Activated CD8-positive, alpha-beta memory T cell treated with anti-CD3 and anti-CD28 coated beads for 4 hours (primary cell): ENCODE data around the gene TWF2.
A peak's percentile ranks its signal among the peaks of the same experiment; 100 is the strongest.
"Not testable (repeated sequence)": the region's sequence is repeated elsewhere in the genome, so short reads cannot be mapped to it uniquely, and the experiment has no call there.

Source experiments
- DNase-seq, 2 donors: peaks; one replicate each; pipeline ENCODE4 v3.0.0-alpha.2; 2020; ENCODE audit warnings: low read depth in 2 of 2

The TWF2 gene

DNA sequence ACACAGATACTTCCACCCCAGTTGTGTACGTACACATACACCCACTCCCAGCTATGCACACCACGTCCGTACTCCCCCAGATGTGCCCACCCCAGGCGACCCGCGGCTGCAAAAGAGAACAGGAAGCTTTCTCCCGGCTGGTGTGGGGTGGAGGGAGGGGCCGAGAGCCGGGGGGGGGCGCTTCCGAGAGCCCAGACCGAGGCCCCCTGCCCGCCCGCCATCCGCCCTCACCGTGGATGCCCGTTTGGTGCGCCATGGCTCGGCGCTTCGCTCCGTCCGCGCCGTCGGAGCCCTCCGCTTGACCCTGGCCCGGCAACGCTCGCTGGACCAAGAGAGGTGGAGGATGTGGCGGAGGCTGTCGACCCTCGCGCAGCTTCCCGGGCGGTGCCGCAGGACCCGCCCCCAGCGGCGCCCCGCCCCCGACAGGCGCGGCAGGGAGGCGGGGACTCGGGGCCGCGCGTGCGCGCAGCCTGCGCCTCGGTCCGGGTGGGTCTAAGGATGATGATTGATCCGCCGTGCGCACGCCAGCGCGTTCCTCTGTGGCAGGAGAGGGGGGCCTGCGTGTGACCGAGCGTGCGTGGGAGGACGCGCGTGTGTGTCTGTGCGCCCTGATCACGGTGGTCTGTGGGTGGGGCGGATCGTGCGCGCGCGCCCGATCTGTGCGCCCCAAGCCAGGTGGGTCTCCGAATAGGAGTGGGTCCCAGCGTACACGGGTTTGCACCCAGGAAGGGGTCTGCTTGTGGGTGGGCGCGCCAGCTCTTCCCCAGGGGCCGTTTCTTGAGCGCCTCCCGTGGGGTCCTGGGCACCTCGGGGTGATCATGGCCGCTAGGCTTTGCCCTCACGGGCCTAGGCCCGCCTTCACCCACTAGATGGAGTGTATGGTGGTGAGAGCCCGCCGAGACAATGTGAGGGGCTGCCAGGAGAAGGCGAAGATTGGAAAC lies at the start of gene TWF2:
TSS of gene TWF2 (minus strand) at position 398 of the 941 bp plus-strand sequence. CDS start at position 256, 142 bp downstream.
- DNase-seq: peak; percentile 80 to 86

- DNase-seq: no peak
These were observed 49.7 kb upstream of the TWF2 start for GRCh38 chr3:52288674-52289073.

DNA sequence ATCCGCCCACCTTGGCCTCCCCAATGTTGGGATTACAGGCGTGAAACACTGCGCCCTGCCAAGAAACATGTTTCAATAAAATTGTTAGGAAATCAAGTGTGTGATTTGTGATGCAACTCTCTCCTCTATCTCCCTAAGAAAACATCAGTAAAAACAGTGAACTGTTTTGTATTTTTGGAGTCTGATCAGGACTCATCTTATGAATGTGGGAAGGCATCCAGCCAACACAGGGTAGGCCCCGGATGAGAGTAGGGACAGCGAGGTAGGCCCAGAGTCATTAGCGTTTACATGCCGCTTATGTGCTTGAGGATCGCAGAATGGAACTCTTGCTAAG lies 47.8 kb upstream of the TWF2 start:
- DNase-seq: no peak

DNA sequence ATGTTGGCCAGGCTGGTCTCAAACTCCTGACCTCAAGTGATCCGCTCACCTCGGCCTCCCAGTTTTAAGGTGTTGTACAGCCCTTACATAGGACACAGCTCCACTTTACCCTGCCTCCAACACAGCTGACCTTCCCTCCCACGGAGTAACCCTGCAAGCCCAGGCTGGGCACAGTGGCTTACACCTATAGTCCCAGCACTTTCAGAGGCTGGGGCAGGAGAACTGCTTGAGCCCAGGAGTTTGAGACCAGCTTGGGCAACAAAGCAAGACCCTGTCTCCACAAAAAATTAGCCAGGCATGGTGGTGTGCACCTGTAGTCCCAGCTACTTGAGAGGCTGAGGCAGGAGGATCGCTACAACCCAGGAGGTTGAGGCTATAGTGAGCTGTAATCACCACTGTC lies 45.1 kb upstream of the TWF2 start:
- not testable (repeated sequence) for DNase-seq

DNA sequence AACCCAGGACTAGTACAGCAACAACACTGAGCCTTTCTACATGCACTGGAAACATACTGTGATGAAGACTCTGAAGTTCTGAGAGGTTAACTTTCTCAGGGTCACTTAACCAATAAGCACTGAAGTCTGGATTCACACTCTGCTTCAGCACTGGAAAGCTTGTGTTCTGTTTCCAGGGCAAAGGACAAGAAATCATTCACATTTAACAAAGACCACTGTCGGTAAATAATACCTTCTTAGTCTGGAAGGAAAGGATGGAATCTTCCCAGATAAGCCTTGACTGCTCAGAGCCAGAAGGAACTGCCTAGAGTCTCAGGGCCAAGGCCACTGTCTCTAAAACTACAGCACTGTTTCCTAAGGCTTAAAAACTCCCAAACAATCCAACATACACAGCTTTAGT lies 44.3 kb upstream of the TWF2 start:
- DNase-seq: no peak

- no peak for DNase-seq
These were observed 43.2 kb upstream of the TWF2 start for GRCh38 chr3:52281981-52282801.

GRCh38 chr3:52280050-52280461 lies 41.1 kb upstream of the TWF2 start:
- DNase-seq: no peak

DNA sequence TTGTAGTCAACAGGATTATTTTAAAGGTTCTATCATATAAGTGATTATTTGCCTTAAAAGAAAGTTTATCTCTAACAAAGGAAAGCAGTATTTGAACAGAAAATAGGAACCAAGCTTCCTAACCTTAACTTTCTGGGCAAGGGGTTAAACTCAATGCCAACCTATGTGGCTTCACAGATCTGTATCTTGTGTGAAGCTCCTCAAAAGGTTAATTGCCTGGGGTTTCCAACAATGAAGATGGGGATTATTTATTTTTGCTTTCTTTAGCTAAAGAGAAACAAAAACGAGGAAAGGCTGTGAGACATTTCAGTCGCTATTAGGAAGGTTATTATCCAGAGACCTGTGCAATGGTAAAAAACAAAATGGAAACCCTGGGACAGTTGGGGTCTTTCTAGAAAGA lies 40.6 kb upstream of the TWF2 start:
- DNase-seq: no peak

GRCh38 chr3:52278510-52279069 lies 39.6 kb upstream of the TWF2 start, which contains the start of gene WDR82:
Gene WDR82 (minus strand): TSS chr3:52278649. CDS start chr3:52278361, 288 bp downstream.
- DNase-seq: peak; percentile 91 to 96

DNA sequence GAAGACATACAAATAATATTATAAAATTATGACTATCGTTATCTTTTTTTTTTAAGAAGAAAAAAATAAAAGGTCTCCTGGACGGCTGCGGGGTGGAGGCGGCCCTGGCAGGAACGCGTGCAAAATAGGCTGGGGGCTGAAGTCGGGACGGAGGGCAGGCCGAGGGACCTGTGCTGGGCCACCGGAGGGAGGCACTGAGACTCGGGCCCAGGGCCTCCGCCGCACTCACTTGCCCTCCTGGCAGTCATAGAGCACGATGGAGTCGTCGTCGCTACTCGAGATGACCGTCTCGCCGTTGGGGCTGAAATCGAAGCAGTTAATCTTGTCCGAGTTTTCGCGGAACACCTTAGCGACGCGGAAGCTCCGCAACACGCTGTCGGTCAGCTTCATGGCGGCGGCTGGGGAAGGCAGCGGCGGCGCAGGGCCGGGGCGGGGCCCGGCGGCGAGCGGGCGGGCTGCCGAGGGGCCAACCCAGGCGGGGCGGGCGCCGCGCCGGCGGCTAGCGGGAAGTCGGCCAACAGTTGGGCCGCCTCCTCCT lies 39.1 kb upstream of the TWF2 start:
- no peak for DNase-seq

DNA sequence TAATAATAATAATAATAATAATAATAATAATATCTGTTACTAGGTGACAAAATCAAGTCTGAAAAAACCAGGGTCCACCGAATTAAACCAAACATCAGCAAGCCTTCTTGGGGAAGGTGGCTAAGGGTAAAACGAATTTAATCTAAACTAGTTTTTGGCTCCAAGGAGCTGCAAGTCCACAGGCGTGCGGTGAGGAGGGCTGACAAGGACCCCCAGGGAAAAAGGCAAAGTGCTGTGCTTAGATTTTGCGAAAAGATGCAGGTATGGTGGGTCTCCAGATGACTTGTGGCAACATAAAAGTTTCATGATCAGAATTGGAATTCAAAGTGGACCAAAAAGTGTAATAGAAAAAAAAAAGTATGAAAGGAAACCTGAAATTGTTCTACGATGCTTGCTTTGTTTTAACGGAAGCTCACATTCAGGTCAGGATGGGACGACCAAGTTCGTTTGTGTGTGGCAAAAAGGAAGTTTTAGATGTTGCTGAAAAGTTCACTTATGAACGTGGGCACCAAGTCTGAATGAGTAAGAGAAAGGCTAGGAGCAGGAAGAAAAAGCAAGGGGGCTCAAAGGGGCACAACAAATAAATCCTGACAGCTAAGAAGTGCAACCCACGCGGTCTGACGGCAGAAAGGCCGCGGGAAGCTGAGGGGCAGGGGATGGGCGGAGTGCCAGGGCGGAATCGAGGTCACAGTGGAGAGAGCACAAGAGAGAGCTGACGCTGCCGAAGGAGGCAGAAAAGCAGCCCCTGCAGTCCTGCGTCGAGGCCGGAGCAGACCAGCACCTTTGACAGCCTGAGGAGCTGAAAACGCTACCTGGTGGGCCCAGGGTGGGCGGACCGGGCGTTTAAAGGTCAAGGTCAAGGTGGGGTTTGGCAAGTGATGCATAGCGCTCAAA lies 38.4 kb upstream of the TWF2 start:
- peak; percentile 60 to 66 for DNase-seq

DNA sequence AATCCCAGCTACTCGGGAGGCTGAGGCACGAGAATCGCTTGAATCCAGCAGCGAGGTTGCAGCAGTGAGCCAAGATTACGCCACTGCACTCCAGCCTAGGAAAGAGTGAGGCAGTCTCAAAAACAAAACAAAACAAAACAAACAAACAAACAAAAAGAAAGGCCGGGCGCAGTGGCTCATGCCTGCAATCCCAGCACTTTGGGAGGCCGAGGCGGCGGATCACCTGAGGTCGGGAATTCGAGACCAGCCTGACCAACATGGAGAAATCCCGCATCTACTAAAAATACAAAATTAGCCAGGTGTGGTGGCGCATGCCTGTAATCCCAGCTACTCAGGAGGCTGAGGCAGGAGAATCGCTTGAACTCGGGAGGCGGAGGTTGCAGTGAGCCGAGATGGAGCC lies 35.8 kb upstream of the TWF2 start:
- not testable (repeated sequence) for DNase-seq

- DNase-seq: no peak
These were observed 33.9 kb upstream of the TWF2 start for GRCh38 chr3:52272831-52273230.

- not testable (repeated sequence) for DNase-seq
These were observed 33.2 kb upstream of the TWF2 start for GRCh38 chr3:52272172-52272571.

GRCh38 chr3:52270252-52270754 lies 31.3 kb upstream of the TWF2 start:
- no peak for DNase-seq

GRCh38 chr3:52269776-52270175 lies 30.8 kb upstream of the TWF2 start:
- DNase-seq: no peak

DNA sequence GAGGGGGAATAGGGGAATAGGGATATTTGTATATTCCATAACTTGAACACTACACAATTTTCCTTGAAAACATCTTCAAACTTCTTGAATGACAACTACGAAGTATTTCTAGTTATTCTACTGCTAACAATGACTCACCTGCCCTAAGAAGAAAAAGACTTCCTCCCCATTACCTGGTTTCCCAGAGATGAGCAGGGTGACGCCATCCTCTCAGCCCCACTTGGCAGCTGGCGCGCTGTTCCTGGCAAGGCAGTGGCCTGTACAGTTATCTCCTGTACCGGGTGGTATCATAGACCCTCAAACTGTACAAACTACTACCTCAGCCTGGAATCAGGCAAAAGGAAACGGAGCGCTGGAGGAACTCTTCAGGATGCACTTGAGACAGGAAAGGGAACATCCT lies 29.1 kb upstream of the TWF2 start:
- no peak for DNase-seq

DNA sequence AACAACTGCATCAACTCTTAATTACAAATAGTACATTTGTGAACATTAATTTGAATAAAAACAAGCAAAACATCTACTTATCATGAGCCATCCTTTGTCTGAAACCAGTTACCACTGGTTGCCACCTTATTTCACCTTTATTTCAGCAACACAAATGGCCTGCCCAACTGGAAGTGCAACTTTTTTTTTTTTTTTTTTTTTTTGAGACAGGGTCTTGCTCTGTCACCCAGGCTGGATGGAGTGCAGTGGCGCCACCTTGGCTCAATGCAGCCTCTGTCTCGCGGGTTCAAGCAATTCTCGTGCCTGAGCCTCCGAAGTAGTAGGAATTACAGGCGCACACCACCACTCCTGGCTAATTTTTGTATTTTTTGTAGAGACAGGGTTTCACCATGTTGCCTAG lies 26.4 kb upstream of the TWF2 start:
- DNase-seq: no peak

GRCh38 chr3:52262447-52262846 lies 23.5 kb upstream of the TWF2 start:
- no peak for DNase-seq

DNA sequence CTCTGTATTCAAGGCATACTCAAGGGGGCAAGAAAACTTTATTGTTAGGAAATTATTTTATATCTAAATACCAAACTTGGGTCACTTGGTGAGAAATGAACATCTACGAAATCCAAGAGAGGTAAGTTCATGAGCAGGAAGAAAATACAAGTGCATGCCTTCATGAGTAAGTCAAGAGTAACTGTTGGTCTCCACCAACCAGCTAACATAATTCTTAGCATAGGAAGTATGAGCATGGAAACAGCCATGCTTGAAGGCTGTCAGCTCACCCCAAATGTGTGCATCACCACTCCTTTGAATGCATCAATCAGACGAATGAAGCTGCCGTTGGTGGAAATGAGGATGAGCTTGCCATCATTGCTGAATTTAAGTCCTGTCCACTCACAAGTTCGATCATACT lies 20.5 kb upstream of the TWF2 start:
- no peak for DNase-seq

- DNase-seq: no peak
These were observed 20.1 kb upstream of the TWF2 start for GRCh38 chr3:52259035-52259434.
